ENCODE measurements around the gene CALY. TPM values are rescaled to one million over a fixed set of nuclear protein-coding genes. Genes with fewer than 3 reads are reported as not detected.

Gene CALY
- total RNA-seq, 1 donor from 2014 or later = not detected

GRCh38 chr10:133351408-133352318 is 15.0 kb upstream of the CALY start:
- DNase-seq (ENCODE audit: low spot score) = no peak

- no peak for DNase-seq (ENCODE audit: low spot score)
These were observed 14.2 kb upstream of the CALY start for GRCh38 chr10:133350950-133351329.

GRCh38 chr10:133350283-133350949 is 13.7 kb upstream of the CALY start:
- DNase-seq (ENCODE audit: low spot score) = no peak

- DNase-seq (ENCODE audit: low spot score) = no peak
These were observed 12.9 kb upstream of the CALY start for GRCh38 chr10:133349577-133350011.

DNA sequence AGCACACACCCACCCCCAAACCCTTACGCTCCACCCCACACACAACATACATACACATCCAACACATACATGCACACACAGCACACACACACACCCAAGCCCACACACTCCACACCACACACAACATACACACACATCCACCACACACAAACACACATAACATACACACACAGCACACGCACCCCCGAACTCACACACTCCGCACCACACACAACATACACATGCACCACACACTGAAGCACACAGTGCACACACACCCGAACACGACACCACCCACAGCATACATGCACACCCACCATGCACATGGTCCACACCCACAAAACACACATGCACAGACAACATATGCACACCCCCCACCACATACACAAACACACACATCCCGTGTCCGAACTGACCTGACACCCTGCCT is 12.5 kb upstream of the CALY start:
- DNase-seq (ENCODE audit: low spot score) = no peak

- no peak for DNase-seq (ENCODE audit: low spot score)
These were observed 11.2 kb upstream of the CALY start for GRCh38 chr10:133347710-133348517.

DNA sequence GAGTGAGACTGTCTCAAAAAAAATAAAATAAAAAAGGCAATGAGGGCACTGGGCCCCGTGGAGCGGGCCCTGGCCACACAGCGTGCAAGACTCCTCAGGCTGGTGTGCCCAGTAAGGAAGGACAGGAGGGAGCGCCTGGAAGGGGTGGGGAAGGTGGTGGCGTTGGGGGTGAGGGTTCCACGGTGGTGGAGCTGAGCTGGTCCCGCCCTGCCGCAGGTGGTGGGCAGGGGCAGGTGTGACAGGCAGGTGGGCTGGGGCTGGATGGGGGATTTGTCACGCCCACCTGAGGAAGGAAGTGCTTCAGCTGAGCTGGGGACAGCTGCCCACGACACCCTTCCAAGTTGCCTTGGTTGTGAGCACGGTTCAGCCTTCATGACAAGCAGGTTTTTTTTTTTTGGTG is 9.7 kb upstream of the CALY start:
- DNase-seq (ENCODE audit: low spot score) = no peak

GRCh38 chr10:133344236-133344635 is 7.5 kb upstream of the CALY start:
- no peak for DNase-seq (ENCODE audit: low spot score)

DNA sequence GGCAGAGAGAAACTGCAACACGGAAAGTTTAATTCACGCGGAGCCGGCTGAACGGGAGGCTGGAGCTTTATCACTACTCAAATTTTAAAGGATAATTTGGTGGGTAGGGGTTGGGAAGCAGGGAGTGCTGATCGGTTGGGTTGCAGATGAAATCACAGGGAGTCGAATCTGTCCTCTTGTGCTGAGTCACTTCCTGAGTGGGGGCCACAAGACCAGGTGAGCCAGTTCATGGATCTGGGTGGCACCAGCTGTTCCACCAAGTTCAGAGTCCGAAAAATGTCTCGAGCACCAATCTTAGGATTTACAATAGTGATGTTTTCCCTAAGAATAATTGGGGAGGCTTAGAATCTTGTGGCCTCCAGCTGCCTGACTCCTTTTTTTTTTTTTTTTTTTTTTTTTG is 6.9 kb upstream of the CALY start:
- DNase-seq (ENCODE audit: low spot score) = no peak

DNA sequence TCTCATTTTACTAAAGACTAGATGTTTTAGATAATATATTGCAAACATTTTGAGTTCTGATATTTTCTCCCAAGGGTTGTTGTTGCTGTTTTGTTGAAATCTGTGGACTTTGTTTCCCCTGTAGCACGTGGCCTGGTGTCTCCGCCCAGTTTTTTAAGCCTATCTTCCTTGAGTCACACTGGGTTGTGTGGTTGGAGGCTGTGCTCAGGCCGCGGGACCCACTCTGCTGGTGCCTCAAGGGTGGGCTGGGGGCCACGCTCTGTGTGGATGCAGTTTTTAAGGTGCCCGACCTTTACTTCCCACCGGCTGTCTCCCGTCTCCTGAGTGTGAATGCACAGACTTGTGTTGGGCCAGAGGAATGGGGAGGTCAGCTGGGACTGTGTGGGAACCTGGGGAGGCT is 6.2 kb upstream of the CALY start:
- no peak for DNase-seq (ENCODE audit: low spot score)

- DNase-seq (ENCODE audit: low spot score) = no peak
These were observed 5.3 kb upstream of the CALY start for GRCh38 chr10:133341983-133342382.

DNA sequence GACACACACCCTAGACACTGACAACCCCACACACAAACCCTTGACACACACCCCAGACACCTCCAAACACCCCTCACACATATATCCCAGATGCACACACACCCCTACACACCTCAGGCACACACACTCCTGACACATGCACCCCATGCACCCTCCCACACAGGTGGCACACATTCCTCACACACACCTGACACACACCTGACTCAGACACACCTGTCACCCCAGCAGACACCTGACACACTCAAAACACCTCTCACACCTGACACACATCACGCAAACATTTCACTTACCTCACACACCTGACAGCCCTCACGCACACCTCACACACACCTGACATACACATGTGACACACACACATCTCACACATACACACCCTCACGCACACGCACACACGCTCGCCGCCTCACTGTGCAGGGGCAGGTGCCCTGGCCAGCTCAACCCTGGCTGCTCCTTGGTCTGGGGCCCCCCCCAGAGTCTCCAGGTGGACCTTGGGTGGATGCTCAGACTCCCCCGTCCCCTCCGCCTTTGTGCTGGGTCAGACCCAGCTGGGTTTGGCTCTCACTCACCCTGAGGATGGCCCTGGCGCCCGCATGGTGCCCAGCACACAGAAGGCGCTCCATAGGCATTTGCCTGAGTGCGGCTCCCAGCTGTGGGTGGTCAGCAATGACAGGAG is 3.1 kb upstream of the CALY start:
- DNase-seq (ENCODE audit: low spot score) = no peak

DNA sequence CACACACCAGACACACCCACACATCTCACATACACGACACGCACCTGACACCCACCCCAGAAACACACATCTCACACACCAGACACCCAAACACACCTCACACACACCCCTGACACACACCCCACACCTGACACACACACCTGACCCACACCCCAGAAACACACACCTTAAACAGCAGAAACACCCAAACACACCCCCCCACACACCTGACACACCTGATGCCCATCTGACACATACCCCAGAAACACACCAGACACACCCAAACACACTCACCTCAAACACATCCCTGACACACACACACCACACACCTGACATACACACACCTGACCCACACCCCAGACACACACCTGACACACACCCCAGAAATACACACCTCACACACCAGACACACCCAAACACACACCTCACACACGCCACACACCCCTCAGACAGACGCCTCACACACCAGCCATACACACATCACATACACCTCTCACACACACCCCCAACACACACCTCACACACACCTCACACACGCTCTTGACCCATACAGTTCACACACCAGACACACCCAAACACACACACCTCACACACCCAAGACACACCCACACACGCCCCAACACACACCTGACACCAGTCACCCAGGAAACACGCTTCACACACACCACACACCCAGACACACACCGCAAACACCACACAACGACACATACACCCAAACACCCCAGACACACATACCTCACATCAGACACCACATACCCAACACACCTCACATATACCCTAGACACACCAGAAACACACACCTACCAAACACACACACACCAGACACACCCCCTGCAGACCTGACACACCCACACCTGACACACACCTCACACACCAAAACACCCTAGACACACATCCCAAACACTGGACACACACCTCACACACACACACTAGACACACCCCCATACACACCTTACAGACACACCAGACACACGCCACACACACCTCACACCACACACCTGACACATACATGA is 1.7 kb upstream of the CALY start:
- DNase-seq (ENCODE audit: low spot score) = no peak

GRCh38 chr10:133337370-133337725 is 652 bp upstream of the CALY start:
- DNase-seq (ENCODE audit: low spot score) = no peak

GRCh38 chr10:133336118-133336576 is 549 bp downstream of the CALY start:
- DNase-seq (ENCODE audit: low spot score) = no peak

DNA sequence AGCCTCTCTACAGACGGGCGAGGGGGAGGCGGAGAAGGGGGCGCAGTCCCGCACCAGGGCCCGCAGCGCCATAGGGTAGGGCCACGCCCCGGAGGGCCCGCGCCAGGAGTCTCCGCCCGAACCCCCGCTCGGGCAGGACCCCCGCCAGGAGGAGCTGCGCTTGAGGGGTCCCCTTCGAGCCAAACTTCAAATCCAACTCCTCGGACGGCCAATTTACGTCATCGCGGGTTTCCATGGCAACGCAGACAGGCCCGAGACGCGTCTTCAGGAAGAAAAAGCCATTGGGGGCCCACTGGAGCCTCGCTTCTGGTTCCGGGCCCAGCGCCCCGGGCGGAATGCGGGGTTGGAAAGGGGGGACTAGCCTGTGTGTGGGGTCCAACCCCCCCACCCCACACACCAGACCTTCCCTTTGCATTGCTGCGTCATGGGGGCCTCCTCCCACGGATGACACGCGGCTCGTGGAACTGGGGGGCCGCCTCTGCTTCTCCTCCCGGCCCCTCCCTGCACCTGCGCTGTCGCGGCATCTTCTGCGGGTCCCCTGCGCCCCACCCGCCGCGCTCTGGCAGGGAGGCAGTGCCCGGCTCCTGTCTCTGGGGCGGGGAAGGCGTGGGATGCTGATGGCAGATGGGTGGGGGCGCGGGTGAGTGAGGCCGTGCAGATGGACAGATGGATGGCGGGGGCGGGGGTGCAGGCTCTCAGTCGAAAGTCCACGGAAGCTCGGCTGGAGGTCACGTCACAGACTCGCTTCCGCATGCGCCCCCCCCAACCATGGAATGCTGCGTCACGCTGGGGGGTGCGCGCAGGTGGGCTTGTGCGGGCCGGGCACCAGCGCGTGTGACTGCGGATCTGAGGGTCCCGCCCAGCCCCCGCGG is 1.2 kb downstream of the CALY start:
- no peak for DNase-seq (ENCODE audit: low spot score)

DNA sequence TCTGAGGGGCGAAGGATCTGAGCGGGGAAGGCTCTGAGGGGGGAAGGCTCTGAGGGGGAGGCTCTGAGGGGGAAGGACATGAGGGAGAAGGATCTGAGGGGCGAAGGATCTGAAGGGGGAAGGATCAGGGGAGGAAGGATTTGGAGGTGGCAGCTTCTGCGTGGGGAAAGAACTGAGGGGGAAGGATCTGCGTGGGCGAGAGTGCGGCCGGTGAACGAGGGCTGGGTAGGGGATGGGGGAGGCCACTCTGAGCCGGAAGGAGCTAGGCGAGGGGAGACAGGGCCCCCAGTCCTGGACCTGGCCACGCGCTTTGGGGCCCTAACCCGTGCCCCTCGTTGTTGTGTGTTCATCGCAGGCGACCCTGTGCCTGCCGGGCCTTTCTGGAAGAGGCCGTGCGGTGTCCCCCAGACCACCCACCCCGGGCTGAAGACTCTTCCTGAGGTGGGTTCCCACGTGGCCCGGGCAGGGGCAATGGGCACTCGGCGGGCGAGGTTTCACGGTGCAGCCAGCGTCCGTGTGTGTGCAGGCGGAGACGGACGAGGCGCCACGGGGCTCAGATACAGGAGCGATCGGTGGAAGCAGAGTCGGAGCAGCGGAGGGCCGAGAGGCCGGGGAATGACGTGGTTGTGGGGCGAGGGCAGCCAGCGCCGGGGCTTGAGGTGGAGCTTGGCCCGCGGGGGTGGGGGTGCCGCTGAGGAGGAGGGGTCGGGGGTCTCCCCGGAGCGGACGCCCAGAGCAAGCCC is 2.0 kb downstream of the CALY start:
- no peak for DNase-seq (ENCODE audit: low spot score)

Data from mesenteric fat pad (tissue), 1 donor.